Left renal pelvis (tissue), 4 donors: ENCODE results near the gene TRIM15. TPM values are rescaled to one million over a fixed set of nuclear protein-coding genes. Genes with fewer than 3 reads are reported as not detected.
"Not testable (repeated sequence)": the region's sequence is repeated elsewhere in the genome, so short reads cannot be mapped to it uniquely, and the experiment has no call there.

Source experiments
- DNase-seq, 4 donors: peaks; one replicate each; pipeline ENCODE4 v3.0.0-alpha.2; 2013; ENCODE audit warnings: low read depth in 4 of 4, low spot score in 3 of 4
- polyA plus RNA-seq, 4 donors: library from polyadenylated mRNA; unstranded; fragments of 120-200 nt; gene quantifications; one replicate each; pipeline ENCODE4 v1.2.1, GENCODE V29; 2013; ENCODE audit not compliant: insufficient read length in 4 of 4

Gene TRIM15
- polyA plus RNA-seq, 4 donors, result 0.14 TPM; not detected in 3

GRCh38 chr6:30160785-30161531 lies 2.4 kb upstream of the TRIM15 start, which contains the start of gene TRIM10:
Gene TRIM10, minus strand, starts transcription at chr6:30161211. Its CDS starts 353 bp downstream, at chr6:30160858.
- DNase-seq, result no peak

- no peak for DNase-seq
Observed at GRCh38 chr6:30162265-30163089, 869 bp upstream of the TRIM15 start.

- no peak for DNase-seq
Observed at GRCh38 chr6:30163918-30164654, 740 bp downstream of the TRIM15 start.

- no peak for DNase-seq
Observed at GRCh38 chr6:30164714-30165113, 1.4 kb downstream of the TRIM15 start.

GRCh38 chr6:30165238-30165637 lies 1.9 kb downstream of the TRIM15 start:
- not testable (repeated sequence) for DNase-seq

GRCh38 chr6:30167101-30167500 lies 3.8 kb downstream of the TRIM15 start:
- no peak for DNase-seq

- DNase-seq, result no peak
Observed at GRCh38 chr6:30168741-30169140, 5.4 kb downstream of the TRIM15 start.

GRCh38 chr6:30169658-30170614 lies 6.6 kb downstream of the TRIM15 start:
- no peak for DNase-seq

- no peak for DNase-seq
Observed at GRCh38 chr6:30171677-30172471, 8.5 kb downstream of the TRIM15 start.

GRCh38 chr6:30172681-30173080 lies 9.3 kb downstream of the TRIM15 start:
- no peak for DNase-seq

- no peak for DNase-seq
Observed at GRCh38 chr6:30175765-30176164, 12.4 kb downstream of the TRIM15 start.

- no peak for DNase-seq
Observed at GRCh38 chr6:30178837-30179236, 15.5 kb downstream of the TRIM15 start.

GRCh38 chr6:30180145-30180544 lies 16.8 kb downstream of the TRIM15 start:
- DNase-seq, result no peak

- DNase-seq, result no peak
Observed at GRCh38 chr6:30184417-30185031, 21.2 kb downstream of the TRIM15 start.

- no peak for DNase-seq
Observed at GRCh38 chr6:30185846-30186484, 22.6 kb downstream of the TRIM15 start.

GRCh38 chr6:30188541-30188940 lies 25.2 kb downstream of the TRIM15 start:
- no peak for DNase-seq

- no peak for DNase-seq
Observed at GRCh38 chr6:30192076-30192475, 28.7 kb downstream of the TRIM15 start.
